ENCODE data around the gene EXOSC10. TPM values are rescaled to one million over a fixed set of nuclear protein-coding genes. Genes with fewer than 3 reads are reported as not detected.

EXOSC10 gene
- total and polyA plus RNA-seq, 2 of the 4 experiments (the other 2 are of a cell fraction), result 64.5 to 66.0 TPM

- no peak overlapping the region for H3K18ac ChIP-seq (ENCODE audit: low read depth, low read length)
- 85% methylated on average over 4 of the region's 6 CpGs; no CpG with 5 or more reads in 1 of the 2 experiments for WGBS, 2 experiments (ENCODE audit: extremely low coverage in 2 of 2, insufficient read length in 1 of 2)
- no peak overlapping the region for H2AFZ ChIP-seq (replicated peaks; ENCODE audit: low read length, poor library complexity)
- dilution Hi-C loops (cut with HindIII; ENCODE audit: low sequenced_read_pairs, unreplicated experiment), result no loop called here
- H3K9me1 ChIP-seq (ENCODE audit: insufficient read depth, low read length), result no peaks in the 10 kb centered on the region
- H3K36me3 ChIP-seq (ENCODE audit: control insufficient read depth, insufficient read depth, low read length), result peaks cover 17% of the 10 kb centered on the region
- ATAC-seq (ENCODE audit: low read depth), result no peak
- peak overlapping the region; percentile 68 for H2AK9ac ChIP-seq (replicated peaks; ENCODE audit: low read depth, low read length, poor library complexity)
- no peak overlapping the region for H4K5ac ChIP-seq (ENCODE audit: low read depth, low read length)
- H3K9ac ChIP-seq (ENCODE audit: low read depth, low read length), result no peak overlapping the region
- H2BK5ac ChIP-seq (ENCODE audit: low read depth, low read length, poor library complexity, severe bottlenecking), result no peak overlapping the region
- H3K4me1 ChIP-seq (ENCODE audit: control insufficient read depth, insufficient read depth, low read length), result 0 out of 2 replicates have a peak, but pooled peaks cover 2% of the 10 kb centered on the region
- TF ChIP-seq, protein P1, sequence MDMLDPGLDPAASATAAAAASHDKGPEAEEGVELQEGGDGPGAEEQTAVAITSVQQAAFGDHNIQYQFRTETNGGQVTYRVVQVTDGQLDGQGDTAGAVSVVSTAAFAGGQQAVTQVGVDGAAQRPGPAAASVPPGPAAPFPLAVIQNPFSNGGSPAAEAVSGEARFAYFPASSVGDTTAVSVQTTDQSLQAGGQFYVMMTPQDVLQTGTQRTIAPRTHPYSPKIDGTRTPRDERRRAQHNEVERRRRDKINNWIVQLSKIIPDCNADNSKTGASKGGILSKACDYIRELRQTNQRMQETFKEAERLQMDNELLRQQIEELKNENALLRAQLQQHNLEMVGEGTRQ (IDR thresholded peaks at IDR 0.05; ENCODE audit: low read depth, low read length), result no peak
- TF ChIP-seq CEBPB (IDR thresholded peaks at IDR 0.05; ENCODE audit: low read depth, low read length), result no peak
- TF ChIP-seq RCOR1 (IDR thresholded peaks at IDR 0.05; ENCODE audit: insufficient replicate concordance, low read length), result no peak
- TF ChIP-seq SMC3 (IDR thresholded peaks at IDR 0.05; ENCODE audit: low read depth, low read length), result no peak
- no peak for TF ChIP-seq CTCF (conservative IDR thresholded peaks at IDR 0.05; ENCODE audit: low read depth, low read length)
- TF ChIP-seq MAZ (IDR thresholded peaks at IDR 0.05; ENCODE audit: borderline replicate concordance, low read depth, low read length), result no peak
- TF ChIP-seq POLR2A (IDR thresholded peaks at IDR 0.05; ENCODE audit: low read depth, low read length), result no peak
- no peak for TF ChIP-seq RFX5 (IDR thresholded peaks at IDR 0.05; ENCODE audit: low read depth, low read length)
- no peak for TF ChIP-seq RAD21 (IDR thresholded peaks at IDR 0.05; ENCODE audit: low read length)
- no peak for TF ChIP-seq FOS (IDR thresholded peaks at IDR 0.05; ENCODE audit: low read depth, low read length)
- TF ChIP-seq MXI1 (IDR thresholded peaks at IDR 0.05; ENCODE audit: borderline replicate concordance, low read depth, low read length), result no peak
- TF ChIP-seq MAFK (IDR thresholded peaks at IDR 0.05; ENCODE audit: low read depth, low read length), result no peak
- no peak for TF ChIP-seq NFE2L2 (IDR thresholded peaks at IDR 0.05; ENCODE audit: low read depth, low read length)
- no peak for TF ChIP-seq CHD1 (IDR thresholded peaks at IDR 0.05; ENCODE audit: low read depth, low read length)
- no peak for TF ChIP-seq BHLHE40 (IDR thresholded peaks at IDR 0.05; ENCODE audit: low read depth, low read length)
- TF ChIP-seq, protein P2, sequence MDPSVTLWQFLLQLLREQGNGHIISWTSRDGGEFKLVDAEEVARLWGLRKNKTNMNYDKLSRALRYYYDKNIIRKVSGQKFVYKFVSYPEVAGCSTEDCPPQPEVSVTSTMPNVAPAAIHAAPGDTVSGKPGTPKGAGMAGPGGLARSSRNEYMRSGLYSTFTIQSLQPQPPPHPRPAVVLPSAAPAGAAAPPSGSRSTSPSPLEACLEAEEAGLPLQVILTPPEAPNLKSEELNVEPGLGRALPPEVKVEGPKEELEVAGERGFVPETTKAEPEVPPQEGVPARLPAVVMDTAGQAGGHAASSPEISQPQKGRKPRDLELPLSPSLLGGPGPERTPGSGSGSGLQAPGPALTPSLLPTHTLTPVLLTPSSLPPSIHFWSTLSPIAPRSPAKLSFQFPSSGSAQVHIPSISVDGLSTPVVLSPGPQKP (IDR thresholded peaks at IDR 0.05; ENCODE audit: borderline replicate concordance, low read depth, low read length), result no peak
- H4K8ac ChIP-seq (ENCODE audit: low read depth in 2 of 2, low read length in 2 of 2), result no peak overlapping the region
- POLR2A ChIA-PET (ENCODE audit: unreplicated experiment), result no interaction called here
- H2AK5ac ChIP-seq (ENCODE audit: low read depth, low read length), result no peak overlapping the region
- DNase-seq, result no peak
- CTCF ChIA-PET, result no interaction called here
- no peaks in the 10 kb centered on the region for H3K9me3 ChIP-seq (ENCODE audit: control insufficient read depth, insufficient read depth, low read length)
- H2BK120ac ChIP-seq (ENCODE audit: low read depth, low read length), result no peak overlapping the region
- H3K4me2 ChIP-seq (ENCODE audit: low read depth, low read length), result no peak overlapping the region
- no peak overlapping the region for H3K4ac ChIP-seq (ENCODE audit: low read depth, low read length)
- no peak overlapping the region for H3K56ac ChIP-seq (ENCODE audit: extremely low read depth, insufficient read depth, low read length)
- H2BK20ac ChIP-seq (ENCODE audit: low read depth, low read length), result no peak overlapping the region
- intact Hi-C loops (cut with micrococcal nuclease), result no loop called here
- H3K79me1 ChIP-seq (ENCODE audit: low read depth in 1 of 2, low read length in 2 of 2), result peaks cover 4 to 12% of the 10 kb centered on the region in 2 experiments; a peak in 2 of 4 replicates
- no peak overlapping the region for H3K27ac ChIP-seq (ENCODE audit: insufficient read depth, low read length)
- no peak overlapping the region for H2BK15ac ChIP-seq (ENCODE audit: low read depth, low read length)
- H3K27me3 ChIP-seq (ENCODE audit: control insufficient read depth, insufficient read depth, low read length), result no peaks in the 10 kb centered on the region
- no peak overlapping the region for H3K4me3 ChIP-seq (ENCODE audit: insufficient read depth, low read depth, low read length)
- BruUV-seq (replicated peaks), result no TSS peak
- H4K91ac ChIP-seq (ENCODE audit: insufficient read depth, low read depth, low read length), result no peak overlapping the region
- H3K14ac ChIP-seq (replicated peaks; ENCODE audit: low read depth, low read length), result no peak overlapping the region
- H3K23ac ChIP-seq (ENCODE audit: low read depth, low read length), result no peak overlapping the region
- no peaks in the 10 kb centered on the region for H4K20me1 ChIP-seq (ENCODE audit: insufficient read depth, low read length)
- in situ Hi-C loops (cut with MboI; ENCODE audit: low sequenced_read_pairs), result no loop called here
Observed at GRCh38 chr1:11101347-11101746, 1.7 kb upstream of the EXOSC10 start.

Data from IMR-90 (cell line).